HepG2 (cell line): ENCODE data around the gene AGPAT2. TPM values are rescaled to one million over a fixed set of nuclear protein-coding genes. Genes with fewer than 3 reads are reported as not detected.

Experiments
- CBX5 ChIP-seq: sonication (generic); formaldehyde crosslinking; IDR thresholded peaks from 2 replicates; pipeline ENCODE4 v1.4.0; 2020; ENCODE audit warnings: missing genetic modification reagents, borderline replicate concordance
- DDIT3 ChIP-seq: sonication (generic); formaldehyde crosslinking; IDR thresholded peaks from 2 replicates; pipeline ENCODE4 v1.4.0; 2020; ENCODE audit warnings: mild to moderate bottlenecking, missing genetic modification reagents
- DMAP1 ChIP-seq: IDR thresholded peaks from 2 replicates; pipeline ENCODE4 v1.6.1; 2016
- ELK4 ChIP-seq: sonication (generic); formaldehyde crosslinking; IDR thresholded peaks from 2 replicates; pipeline ENCODE4 v1.9.0; 2021; ENCODE audit warnings: missing genetic modification reagents, borderline replicate concordance
- ERF ChIP-seq: IDR thresholded peaks from 2 replicates; pipeline ENCODE4 v1.6.1; 2018; ENCODE audit warnings: missing biosample characterization, missing genetic modification reagents
- FOSL1 ChIP-seq: sonication (generic); formaldehyde crosslinking; IDR thresholded peaks from 2 replicates; pipeline ENCODE4 v1.9.0; 2021; ENCODE audit warnings: missing genetic modification reagents, borderline replicate concordance
- GATA4 ChIP-seq: sonication (generic); IDR thresholded peaks from 2 replicates; pipeline ENCODE4 v1.6.1; 2016; ENCODE audit warnings: antibody characterized with exemption, low read depth, borderline replicate concordance
- MXI1 ChIP-seq: IDR thresholded peaks from 3 replicates; pipeline ENCODE4 v1.6.1; 2012; ENCODE audit warnings: low read depth, low read length, inconsistent platforms, borderline replicate concordance
- PAF1 ChIP-seq: IDR thresholded peaks from 2 replicates; pipeline ENCODE4 v1.6.1; 2016; ENCODE audit warnings: missing genetic modification reagents, missing compliant biosample characterization
- RFX3 ChIP-seq: IDR thresholded peaks from 2 replicates; pipeline ENCODE4 v1.6.1; 2016; ENCODE audit warnings: missing biosample characterization, missing genetic modification reagents
- RORA ChIP-seq: sonication (generic); formaldehyde crosslinking; IDR thresholded peaks from 2 replicates; pipeline ENCODE4 v1.5.0; 2020; ENCODE audit warnings: mild to moderate bottlenecking, missing genetic modification reagents, moderate library complexity
- SALL1 ChIP-seq: sonication (generic); formaldehyde crosslinking; IDR thresholded peaks from 2 replicates; pipeline ENCODE4 v1.8.0; 2022; ENCODE audit warnings: mild to moderate bottlenecking, missing genetic modification reagents
- SOX6 ChIP-seq, 2 experiments: fragments of 450-650 bp in 1 of 2; sonication (generic) in 1 of 2; formaldehyde crosslinking in 1 of 2; IDR thresholded peaks; 2 replicates each; pipeline versions ENCODE4 v1.4.0 to v1.6.1; 2017 to 2020; ENCODE audit warnings: antibody characterized with exemption in 1 of 2, mild to moderate bottlenecking in 1 of 2, missing genetic modification reagents in 1 of 2
- TARDBP ChIP-seq: sonication (generic); formaldehyde crosslinking; IDR thresholded peaks from 2 replicates; pipeline ENCODE4 v1.8.0; 2022; ENCODE audit warnings: mild to moderate bottlenecking, missing genetic modification reagents
- TOE1 ChIP-seq: sonication (generic); formaldehyde crosslinking; IDR thresholded peaks from 2 replicates; pipeline ENCODE4 v1.4.0; 2020; ENCODE audit warnings: mild to moderate bottlenecking, missing genetic modification reagents
- ZBTB20 ChIP-seq: sonication (generic); formaldehyde crosslinking; IDR thresholded peaks from 2 replicates; pipeline ENCODE4 v1.8.1; 2023; ENCODE audit warnings: missing genetic modification reagents, low read depth, mild to moderate bottlenecking, borderline replicate concordance
- ZC3H4 ChIP-seq: sonication (generic); formaldehyde crosslinking; IDR thresholded peaks from 2 replicates; pipeline ENCODE4 v1.4.0; 2020; ENCODE audit warnings: missing genetic modification reagents, borderline replicate concordance
- ZFP36L2 ChIP-seq: sonication (generic); formaldehyde crosslinking; IDR thresholded peaks from 2 replicates; pipeline ENCODE4 v1.4.0; 2020; ENCODE audit warnings: missing genetic modification reagents
- ZNF281 ChIP-seq: sonication (generic); formaldehyde crosslinking; IDR thresholded peaks from 2 replicates; pipeline ENCODE4 v1.4.0; 2020; ENCODE audit warnings: missing genetic modification reagents, borderline replicate concordance
- ZNF513 ChIP-seq: sonication (generic); formaldehyde crosslinking; conservative IDR thresholded peaks from 2 replicates; pipeline ENCODE4 v1.5.0; 2020; ENCODE audit warnings: missing genetic modification reagents
- ZNF546 ChIP-seq: sonication (generic); formaldehyde crosslinking; conservative IDR thresholded peaks from 2 replicates; pipeline ENCODE4 v1.8.1; 2023; ENCODE audit warnings: mild to moderate bottlenecking, missing genetic modification reagents
- ZNF660 ChIP-seq: sonication (generic); formaldehyde crosslinking; IDR thresholded peaks from 2 replicates; pipeline ENCODE4 v1.5.1; 2020; ENCODE audit warnings: mild to moderate bottlenecking, low read depth, missing genetic modification reagents, borderline replicate concordance
- ZNF678 ChIP-seq: sonication (generic); formaldehyde crosslinking; IDR thresholded peaks from 2 replicates; pipeline ENCODE4 v1.4.0; 2020; ENCODE audit warnings: mild to moderate bottlenecking, missing genetic modification reagents
- ZNF749 ChIP-seq: sonication (generic); formaldehyde crosslinking; IDR thresholded peaks from 2 replicates; pipeline ENCODE4 v1.8.0; 2022; ENCODE audit warnings: mild to moderate bottlenecking, missing genetic modification reagents, moderate library complexity, borderline replicate concordance
- ZNF792 ChIP-seq: IDR thresholded peaks from 2 replicates; pipeline ENCODE4 v1.6.1; 2016
- ZSCAN12 ChIP-seq: sonication (generic); formaldehyde crosslinking; IDR thresholded peaks from 2 replicates; pipeline ENCODE4 v1.9.0; 2021; ENCODE audit warnings: mild to moderate bottlenecking, missing genetic modification reagents
- polyA plus RNA-seq, 8 experiments: library from polyadenylated mRNA; depleted of rRNA in 3 of 8; stranded (reverse) in 7 of 8; unstranded in 1 of 8; fragments of >200 nt; fragmentation: Illumina TruSeq in 4 of 8; extraction: Trizol in 4 of 8; gene quantifications; 2 replicates each; pipeline versions ENCODE4 v1.2.1 to v1.2.3, GENCODE V29; 2011 to 2016; ENCODE audit warnings: low read depth in 4 of 8, missing spikeins in 1 of 8, mixed read lengths in 1 of 8; ENCODE audit not compliant: insufficient read depth in 1 of 8
- total RNA-seq, 5 experiments: library from RNA; depleted of rRNA; stranded (reverse); fragments of >200 nt; fragmentation: Illumina TruSeq; extraction: Trizol; gene quantifications; 2 replicates each; pipeline ENCODE4 v1.2.3, GENCODE V29; 2016; ENCODE audit warnings: low read depth in 1 of 5

The AGPAT2 gene
- total and polyA plus RNA-seq, 2 of the 13 experiments (the other 11 are each of a cell fraction or from before 2014, with no cell fraction given), result 3.9 to 25.8 TPM

- TF ChIP-seq DDIT3 (CRISPR knock-in tag) (no peak), RFX3 (CRISPR knock-in tag) (no peak), ZBTB20 (CRISPR knock-in tag) (no peak; the same call in 1 of the 2 replicates), DMAP1 (peak; percentile 99), ZC3H4 (CRISPR knock-in tag) (no peak), ZSCAN12 (CRISPR knock-in tag) (no peak; the same call in 1 of the 2 replicates), RORA (CRISPR knock-in tag) (no peak), ZNF546 (0 out of 2 replicates have a peak, but pooled peaks have one; percentile 67), MXI1 (peak; percentile 95; the same call in 1 of the 3 replicates), TARDBP (CRISPR knock-in tag) (peak; percentile 84; the same call in 1 of the 2 replicates), ZNF749 (no peak; the same call in none of the 2 replicates), GATA4 (peak; percentile 91), ZNF513 (CRISPR knock-in tag) (no peak), PAF1 (CRISPR knock-in tag) (no peak), SOX6 (IDR thresholded peaks at IDR 0.05) (no peak), SOX6 (CRISPR knock-in tag; IDR thresholded peaks at IDR 0.05) (peak; percentile 64), ZNF678 (CRISPR knock-in tag) (0 out of 2 replicates have a peak, but pooled peaks have one; percentile 7), ZFP36L2 (CRISPR knock-in tag) (no peak), ERF (peak; percentile 92; the same call in 1 of the 2 replicates), SALL1 (CRISPR knock-in tag) (peak; percentile 87), ZNF792 (CRISPR knock-in tag) (peak; percentile 86; the same call in 1 of the 2 replicates), ZNF281 (no peak), CBX5 (CRISPR knock-in tag) (peak; percentile 81; the same call in 1 of the 2 replicates), ELK4 (CRISPR knock-in tag) (no peak), TOE1 (CRISPR knock-in tag) (no peak), FOSL1 (0 out of 2 replicates have a peak, but pooled peaks have one; percentile 33), ZNF660 (CRISPR knock-in tag) (no peak)
Observed at GRCh38 chr9:136728080-136728547, 40.9 kb upstream of the AGPAT2 start (continued).
